ENCODE results near the gene EXD3.

EXD3 gene

DNA sequence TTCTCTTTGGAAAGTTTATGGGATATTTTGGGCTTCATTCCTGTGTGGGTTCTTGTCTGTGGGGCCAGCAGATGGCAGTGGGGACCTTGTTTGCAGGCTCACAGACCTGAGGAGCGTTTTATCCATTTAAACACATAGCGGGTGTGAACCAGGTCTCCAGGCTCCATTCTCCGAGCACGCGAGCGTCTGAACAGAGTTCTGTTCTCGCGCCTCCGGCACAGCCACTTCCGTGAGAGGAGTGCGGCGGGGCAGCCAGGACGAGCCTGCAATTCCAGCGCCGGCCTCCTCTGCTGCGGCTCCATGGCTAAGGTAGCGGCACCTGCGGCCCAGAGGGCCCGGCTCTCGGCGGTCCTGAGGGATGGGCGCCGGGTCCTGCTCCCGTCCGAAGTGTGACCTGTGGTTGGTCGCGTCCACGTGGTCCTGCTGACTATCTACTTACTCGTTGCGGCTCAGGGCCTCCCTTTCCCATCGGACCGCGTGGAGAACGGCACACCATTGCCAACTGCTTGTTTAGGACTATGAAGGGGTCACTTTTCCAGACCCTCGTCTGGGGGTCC lies 128.2 kb downstream of the EXD3 start:
- DNase-seq: peak; percentile 64
- H3K9me3 ChIP-seq (ENCODE audit: severe bottlenecking): no peaks in the 10 kb centered on the region
- H3K4me3 ChIP-seq (ENCODE audit: low read depth, low read length): peak overlapping the region; percentile 54
- peaks cover 2% of the 10 kb centered on the region for H3K27me3 ChIP-seq (ENCODE audit: insufficient read depth, low read depth, severe bottlenecking)
- no peak overlapping the region for H3K27ac ChIP-seq
- peak; percentile 33 for TF ChIP-seq CTCF (IDR thresholded peaks at IDR 0.05; ENCODE audit: low read depth, low read length)
- peaks cover 9% of the 10 kb centered on the region for H3K36me3 ChIP-seq

- no peak for DNase-seq
- peaks cover 2% of the 10 kb centered on the region for H3K27me3 ChIP-seq (ENCODE audit: insufficient read depth, low read depth, severe bottlenecking)
- no peak overlapping the region for H3K4me3 ChIP-seq (ENCODE audit: low read depth, low read length)
- no peaks in the 10 kb centered on the region for H3K9me3 ChIP-seq (ENCODE audit: severe bottlenecking)
- H3K36me3 ChIP-seq: peaks cover 4% of the 10 kb centered on the region
- H3K27ac ChIP-seq: no peak overlapping the region
- TF ChIP-seq CTCF (IDR thresholded peaks at IDR 0.05; ENCODE audit: low read depth, low read length): no peak
Observed at GRCh38 chr9:137294091-137294680, 128.8 kb downstream of the EXD3 start.

DNA sequence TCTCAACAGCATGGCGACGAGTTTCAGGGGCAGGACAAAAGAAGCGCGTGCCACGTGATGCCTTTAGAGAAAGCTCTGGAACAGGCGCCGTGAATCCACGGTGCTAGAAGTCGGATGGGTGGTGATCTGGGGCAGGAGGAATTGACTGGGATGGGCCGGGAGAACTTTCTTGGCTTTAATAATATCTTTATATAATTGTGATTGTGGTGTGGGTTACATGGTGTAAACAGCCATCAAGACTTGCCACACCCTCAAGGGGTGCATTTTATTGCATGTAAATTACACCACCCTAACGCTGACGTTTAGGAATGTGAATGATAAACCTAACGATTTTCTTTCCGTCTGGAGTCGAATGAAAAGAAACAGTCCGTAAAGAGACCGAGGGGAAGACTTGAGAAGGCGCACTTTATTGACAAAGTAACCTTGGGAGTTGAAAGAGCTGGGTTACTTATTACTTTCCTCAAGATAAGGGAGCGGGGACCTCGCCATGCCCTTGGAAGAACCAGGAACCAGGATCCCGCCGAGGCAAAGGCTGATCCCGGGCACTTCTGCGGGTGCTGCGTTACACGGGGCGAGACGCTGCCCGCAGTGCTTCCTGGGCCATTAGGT lies 129.4 kb downstream of the EXD3 start:
- H3K9me3 ChIP-seq (ENCODE audit: severe bottlenecking): no peaks in the 10 kb centered on the region
- DNase-seq: no peak
- no peak overlapping the region for H3K27ac ChIP-seq
- H3K36me3 ChIP-seq: no peaks in the 10 kb centered on the region
- TF ChIP-seq CTCF (IDR thresholded peaks at IDR 0.05; ENCODE audit: low read depth, low read length): no peak
- no peak overlapping the region for H3K4me3 ChIP-seq (ENCODE audit: low read depth, low read length)
- H3K27me3 ChIP-seq (ENCODE audit: insufficient read depth, low read depth, severe bottlenecking): peaks cover 2% of the 10 kb centered on the region

- Histone ChIP-seq H3K36me3 (no peaks in the 10 kb centered on the region), H3K9me3 (ENCODE audit: severe bottlenecking) (no peaks in the 10 kb centered on the region), H3K27ac (no peak overlapping the region), H3K27me3 (ENCODE audit: insufficient read depth, low read depth, severe bottlenecking) (peaks cover 2% of the 10 kb centered on the region), H3K4me3 (ENCODE audit: low read depth, low read length) (no peak overlapping the region)
- no peak for DNase-seq
- TF ChIP-seq CTCF (IDR thresholded peaks at IDR 0.05; ENCODE audit: low read depth, low read length): no peak
Observed at GRCh38 chr9:137293094-137293481, 129.9 kb downstream of the EXD3 start.

DNA sequence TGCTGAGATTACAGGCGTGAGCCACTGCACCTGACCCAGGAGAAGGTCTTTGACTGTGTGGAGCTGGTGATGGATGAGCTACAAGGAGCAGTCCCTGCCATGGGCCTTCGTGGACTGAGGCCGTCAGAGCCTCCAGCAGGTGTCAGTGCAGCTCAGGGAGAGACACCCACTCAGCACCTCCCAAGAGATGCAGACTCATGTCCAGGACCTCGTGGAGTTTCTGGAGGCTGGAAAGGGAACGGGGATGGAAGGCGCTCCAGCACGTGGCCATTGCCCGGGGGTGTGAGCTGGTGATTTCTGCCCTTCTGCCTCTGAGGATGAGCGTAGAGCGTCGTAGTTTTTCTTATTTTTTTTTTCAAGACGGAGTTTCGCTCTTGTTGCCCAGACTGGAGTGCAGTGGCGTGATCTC lies 136.0 kb downstream of the EXD3 start:
- Histone ChIP-seq H3K27me3 (ENCODE audit: insufficient read depth, low read depth, severe bottlenecking) (no peaks in the 10 kb centered on the region), H3K36me3 (peaks cover 4% of the 10 kb centered on the region), H3K4me3 (ENCODE audit: low read depth, low read length) (no peak overlapping the region), H3K27ac (no peak overlapping the region), H3K9me3 (ENCODE audit: severe bottlenecking) (no peaks in the 10 kb centered on the region)
- peak; percentile 93 for TF ChIP-seq CTCF (IDR thresholded peaks at IDR 0.05; ENCODE audit: low read depth, low read length)
- DNase-seq: peak; percentile 85

Measured in WERI-Rb-1 (cell line).